HG02763 (cell line): ENCODE data around the gene CBLC.
"Not testable (repeated sequence)": the region's sequence is repeated elsewhere in the genome, so short reads cannot be mapped to it uniquely, and the experiment has no call there.

ENCODE experiments used
- ATAC-seq: cut with Tn5 transposase; IDR thresholded peaks from one replicate; pipeline ENCODE4 v1.9.1; 2021; ENCODE audit warnings: mild to moderate bottlenecking, moderate library complexity; ENCODE audit not compliant: unreplicated experiment

CBLC gene

GRCh38 chr19:44817725-44818465 is 40.2 kb downstream of the CBLC start:
- ATAC-seq: no peak

- ATAC-seq: no peak
Observed at GRCh38 chr19:44818466-44819031, 40.9 kb downstream of the CBLC start.

GRCh38 chr19:44819246-44819832 is 41.6 kb downstream of the CBLC start:
- ATAC-seq: no peak

- no peak for ATAC-seq
Observed at GRCh38 chr19:44820648-44821609, 43.2 kb downstream of the CBLC start.

DNA sequence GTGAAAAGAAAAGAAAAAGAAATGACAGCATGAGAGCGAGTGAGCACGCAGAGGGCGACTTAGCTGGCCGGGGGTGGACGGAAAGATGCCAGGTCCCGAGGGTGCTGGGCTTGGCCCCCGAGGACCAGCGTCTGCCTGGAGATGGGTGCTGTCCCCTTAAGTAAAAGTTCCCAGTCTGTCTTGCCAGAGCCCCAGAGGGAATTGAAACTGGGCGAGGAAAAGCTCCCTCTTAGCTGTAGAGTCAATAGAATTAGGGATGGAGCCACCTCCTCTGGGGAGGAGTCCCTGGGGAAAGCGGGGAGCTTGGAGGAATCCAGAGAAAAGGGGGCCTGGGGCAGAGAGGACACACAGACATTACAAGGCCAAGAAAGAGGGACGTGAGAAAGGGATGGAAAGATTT is 44.5 kb downstream of the CBLC start:
- ATAC-seq: no peak

DNA sequence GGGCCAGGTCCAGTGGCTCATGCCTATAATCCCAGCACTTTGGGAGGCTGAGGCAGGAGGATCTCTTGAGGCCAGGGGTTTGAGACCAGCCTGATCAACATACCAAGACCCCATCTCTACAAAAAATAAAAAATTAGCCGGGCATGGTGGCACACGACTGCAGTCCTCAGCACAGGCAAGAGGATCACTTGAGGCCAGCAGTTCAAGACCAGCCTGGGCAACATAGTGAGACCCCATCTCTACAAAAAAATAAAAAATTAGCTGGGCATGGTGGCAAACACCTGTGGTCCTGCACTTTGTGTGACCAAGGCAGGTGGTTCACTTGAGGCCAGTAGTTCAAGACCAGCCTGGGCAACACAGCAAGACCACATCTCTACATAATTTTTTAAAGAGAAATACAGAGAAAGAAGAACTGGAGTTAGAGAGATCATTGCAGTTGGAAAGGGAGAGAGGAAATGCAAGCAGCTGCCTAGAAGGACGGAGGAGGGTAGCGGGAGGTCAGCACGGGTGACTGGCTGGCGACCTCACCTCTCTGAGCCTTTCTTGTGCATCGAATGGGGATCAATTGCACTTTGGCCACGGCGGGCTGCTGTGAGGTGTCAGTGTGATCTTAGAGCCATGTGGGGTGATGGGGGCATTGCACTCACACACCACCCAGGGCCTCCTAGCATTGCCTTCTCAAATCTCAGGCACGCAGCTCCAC is 45.1 kb downstream of the CBLC start:
- ATAC-seq: no peak

- ATAC-seq: no peak
Observed at GRCh38 chr19:44823373-44823698, 45.6 kb downstream of the CBLC start.

DNA sequence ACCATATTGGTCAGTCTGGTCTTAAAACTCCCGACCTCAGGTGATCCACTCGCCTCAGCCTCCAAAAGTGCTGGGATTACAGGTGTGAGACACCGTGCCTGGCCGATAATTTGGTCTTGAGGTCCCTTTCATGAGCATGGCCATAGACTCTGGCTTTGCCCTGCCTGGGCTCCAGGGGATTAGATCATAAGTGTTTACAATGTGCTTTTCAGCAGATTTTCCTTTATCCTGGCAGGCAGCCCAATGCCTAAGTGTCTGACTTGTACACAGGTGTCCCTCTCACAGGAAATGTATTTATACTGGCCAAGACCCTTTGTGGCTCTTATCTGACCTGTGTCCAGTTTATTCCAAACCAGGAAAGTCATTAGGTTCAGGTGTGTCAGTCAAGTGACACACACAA is 47.1 kb downstream of the CBLC start:
- ATAC-seq: no peak

- not testable (repeated sequence) for ATAC-seq
Observed at GRCh38 chr19:44832875-44833274, 55.2 kb downstream of the CBLC start.

- not testable (repeated sequence) for ATAC-seq
Observed at GRCh38 chr19:44834399-44834798, 56.7 kb downstream of the CBLC start.

DNA sequence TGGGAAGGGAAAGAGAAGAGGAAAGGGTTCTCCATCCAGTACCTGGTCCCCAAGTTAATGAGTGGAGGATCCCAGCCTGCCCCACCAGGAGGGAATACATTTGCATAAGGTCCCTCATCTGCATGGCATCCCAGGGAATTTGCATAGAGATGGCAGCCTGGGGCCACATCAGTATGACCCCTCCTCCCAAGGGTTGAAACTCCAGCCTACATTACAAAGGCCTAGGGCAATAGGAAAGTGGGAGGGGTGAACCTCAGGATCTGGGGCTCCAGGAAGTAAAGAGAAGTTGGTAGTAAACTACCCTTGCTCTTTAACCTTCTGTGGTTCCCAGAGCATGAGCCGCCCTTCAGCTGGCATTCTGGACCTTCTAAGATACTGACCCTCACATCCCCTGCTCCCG is 61.6 kb downstream of the CBLC start:
- no peak for ATAC-seq

DNA sequence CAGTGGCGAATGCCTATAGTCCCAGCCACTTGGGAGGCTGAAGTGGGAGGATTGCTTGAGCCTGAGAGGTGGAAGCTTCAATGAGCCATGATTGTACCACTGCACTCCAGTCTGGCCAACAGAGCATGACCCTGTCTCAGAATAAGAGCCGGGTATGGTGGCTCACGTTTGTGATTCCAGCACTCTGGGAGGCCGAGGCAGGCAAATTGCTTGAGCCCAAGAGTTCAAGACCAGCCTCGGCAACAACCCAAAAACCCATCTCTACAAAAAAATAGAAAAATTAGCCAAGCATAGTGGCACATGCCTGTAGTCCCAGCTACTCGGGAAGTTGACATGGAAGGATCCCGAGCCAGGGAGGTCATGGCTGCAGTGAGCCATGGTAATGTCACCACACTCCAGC is 63.1 kb downstream of the CBLC start:
- no peak for ATAC-seq

- no peak for ATAC-seq
Observed at GRCh38 chr19:44841231-44841630, 63.5 kb downstream of the CBLC start.

- no peak for ATAC-seq
Observed at GRCh38 chr19:44845286-44845611, 67.6 kb downstream of the CBLC start.

- ATAC-seq: peak; percentile 43
Observed at GRCh38 chr19:44845612-44846454, 68.1 kb downstream of the CBLC start, which contains the start of gene NECTIN2. NECTIN2 (plus strand) TSS chr19:44846297; CDS start chr19:44846526, 229 bp downstream.

DNA sequence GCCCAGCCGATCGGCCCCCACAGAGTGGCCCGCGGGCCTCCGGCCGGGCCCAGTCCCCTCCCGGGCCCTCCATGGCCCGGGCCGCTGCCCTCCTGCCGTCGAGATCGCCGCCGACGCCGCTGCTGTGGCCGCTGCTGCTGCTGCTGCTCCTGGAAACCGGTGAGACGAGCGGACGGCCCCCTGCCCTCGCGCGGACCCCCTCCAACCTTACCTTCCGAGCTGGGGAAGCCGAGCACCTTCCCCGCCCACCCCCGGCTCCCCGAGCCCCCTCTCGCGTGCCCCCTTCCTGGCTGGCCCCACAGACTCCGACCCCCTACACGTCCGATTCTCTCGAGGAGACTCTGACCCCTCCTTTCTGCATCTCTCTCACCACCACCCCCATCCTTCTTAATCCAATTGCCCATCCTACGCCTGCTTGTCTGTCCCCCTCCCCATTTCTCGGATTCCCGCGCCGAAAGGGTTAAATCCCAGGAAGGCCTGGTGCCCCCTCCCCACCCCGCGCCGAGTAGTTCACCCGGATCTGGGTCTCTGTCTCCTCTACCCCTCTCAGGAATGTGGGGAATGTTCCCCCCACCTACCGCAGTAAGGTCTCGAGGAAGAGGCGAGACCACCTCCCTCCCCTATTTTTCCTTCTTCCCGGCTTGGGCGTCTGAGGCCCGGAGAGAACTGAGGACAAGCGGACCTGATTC is 68.9 kb downstream of the CBLC start:
- no peak for ATAC-seq

- no peak for ATAC-seq
Observed at GRCh38 chr19:44847144-44848035, 69.7 kb downstream of the CBLC start.

DNA sequence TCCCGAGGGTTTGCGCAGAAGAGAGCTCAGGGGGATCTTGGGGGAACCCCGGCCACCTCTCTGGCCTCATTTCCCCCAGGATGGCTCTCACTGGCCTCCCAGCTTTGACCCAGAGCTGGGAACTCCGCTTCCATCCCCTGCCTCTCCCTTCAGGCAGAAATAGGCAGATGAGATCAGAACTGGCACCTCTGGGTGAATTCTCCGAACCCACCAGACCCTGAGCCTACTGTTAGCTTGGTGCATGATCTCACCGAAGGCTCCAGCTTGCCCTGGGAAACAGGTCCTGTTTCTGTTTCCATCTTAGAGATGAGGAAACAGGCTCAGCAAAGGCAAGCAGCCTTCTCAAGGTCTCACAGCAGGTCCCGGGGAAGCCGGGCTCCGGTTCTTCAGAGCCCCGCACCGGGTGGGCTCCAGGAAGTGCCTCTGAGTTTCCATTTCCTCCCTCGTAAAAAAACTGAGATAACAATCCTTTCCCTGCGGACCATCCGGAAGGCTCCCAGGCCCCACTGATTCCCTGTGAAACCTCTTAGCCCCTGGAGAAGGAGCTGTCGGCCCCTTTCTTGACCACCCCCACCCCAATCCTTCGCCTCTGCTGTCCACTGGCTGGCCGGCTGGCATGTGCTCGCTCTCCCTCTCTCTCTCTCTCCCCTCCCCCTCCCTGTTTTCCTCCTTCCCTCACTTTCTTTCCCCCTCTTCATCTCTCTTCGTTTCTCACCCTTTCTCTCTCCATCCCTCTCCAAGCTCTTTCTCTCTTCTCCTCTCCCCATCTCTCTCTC is 70.5 kb downstream of the CBLC start:
- ATAC-seq: no peak
